Effector memory CD4-positive, alpha-beta T cell (primary cell): Measurements from ENCODE around the gene REEP3.

Experiments
- DNase-seq, 3 donors: peaks; one replicate each; pipeline ENCODE4 v3.0.0-alpha.2; 2020
- H3K27ac ChIP-seq: 2 replicates; pipeline ENCODE4 v1.7.0; 2013; ENCODE audit warnings: mild to moderate bottlenecking, low read length, moderate library complexity; ENCODE audit not compliant: insufficient read depth, poor library complexity, severe bottlenecking
- H3K27me3 ChIP-seq: replicated peaks from 2 replicates; pipeline ENCODE4 v1.7.0; 2013; ENCODE audit warnings: mild to moderate bottlenecking, low read length; ENCODE audit not compliant: insufficient read depth, control insufficient read depth, poor library complexity, severe bottlenecking
- H3K36me3 ChIP-seq: 2 replicates; pipeline ENCODE4 v1.7.0; 2013; ENCODE audit warnings: mild to moderate bottlenecking, low read length, moderate library complexity; ENCODE audit not compliant: control insufficient read depth, insufficient read depth
- H3K4me1 ChIP-seq: 2 replicates; pipeline ENCODE4 v1.7.0; 2013; ENCODE audit warnings: low read length, mild to moderate bottlenecking; ENCODE audit not compliant: control insufficient read depth, insufficient read depth, poor library complexity, severe bottlenecking
- H3K4me3 ChIP-seq: 2 replicates; pipeline ENCODE4 v1.7.0; 2013; ENCODE audit warnings: low read length, low read depth, mild to moderate bottlenecking; ENCODE audit not compliant: insufficient read depth, poor library complexity, severe bottlenecking
- H3K9me3 ChIP-seq: 2 replicates; pipeline ENCODE4 v1.7.0; 2013; ENCODE audit warnings: mild to moderate bottlenecking, low read length, moderate library complexity; ENCODE audit not compliant: control insufficient read depth

REEP3 gene

GRCh38 chr10:63542835-63543575 lies 21.8 kb downstream of the REEP3 start:
- Histone ChIP-seq H3K36me3 (no peaks in the 10 kb centered on the region), H3K27me3 (no peaks in the 10 kb centered on the region), H3K4me3 (no peak overlapping the region), H3K27ac (no peak overlapping the region), H3K4me1 (no peaks in the 10 kb centered on the region), H3K9me3 (no peaks in the 10 kb centered on the region)
- no peak for DNase-seq

- H3K27me3 ChIP-seq, result no peaks in the 10 kb centered on the region
- H3K9me3 ChIP-seq, result no peaks in the 10 kb centered on the region
- no peak for DNase-seq
- H3K4me1 ChIP-seq, result no peaks in the 10 kb centered on the region
- no peak overlapping the region for H3K4me3 ChIP-seq
- no peaks in the 10 kb centered on the region for H3K36me3 ChIP-seq
- no peak overlapping the region for H3K27ac ChIP-seq
Measured at GRCh38 chr10:63543576-63543962, 22.4 kb downstream of the REEP3 start.

DNA sequence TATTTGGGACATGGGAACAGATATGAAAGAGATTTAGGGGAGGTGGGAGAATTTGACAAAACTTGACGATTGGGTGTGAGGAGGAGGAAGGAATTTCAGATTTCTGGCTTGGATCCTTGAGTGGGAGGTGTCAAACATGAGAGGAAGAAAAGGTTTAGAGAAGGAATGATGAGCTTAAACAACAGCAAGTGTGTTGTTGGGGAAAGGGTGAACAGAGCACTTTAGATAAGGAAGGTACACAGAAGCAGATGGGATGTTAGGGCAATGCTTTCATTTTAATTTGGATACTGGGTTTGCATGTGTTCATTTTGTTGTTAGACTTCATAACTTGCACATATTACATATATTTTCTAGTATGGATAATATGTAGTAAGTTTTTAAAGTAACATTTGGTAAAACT lies 23.2 kb downstream of the REEP3 start:
- no peaks in the 10 kb centered on the region for H3K27me3 ChIP-seq
- H3K27ac ChIP-seq, result no peak overlapping the region
- no peaks in the 10 kb centered on the region for H3K4me1 ChIP-seq
- DNase-seq, result no peak
- no peaks in the 10 kb centered on the region for H3K36me3 ChIP-seq
- no peaks in the 10 kb centered on the region for H3K9me3 ChIP-seq
- H3K4me3 ChIP-seq, result no peak overlapping the region

DNA sequence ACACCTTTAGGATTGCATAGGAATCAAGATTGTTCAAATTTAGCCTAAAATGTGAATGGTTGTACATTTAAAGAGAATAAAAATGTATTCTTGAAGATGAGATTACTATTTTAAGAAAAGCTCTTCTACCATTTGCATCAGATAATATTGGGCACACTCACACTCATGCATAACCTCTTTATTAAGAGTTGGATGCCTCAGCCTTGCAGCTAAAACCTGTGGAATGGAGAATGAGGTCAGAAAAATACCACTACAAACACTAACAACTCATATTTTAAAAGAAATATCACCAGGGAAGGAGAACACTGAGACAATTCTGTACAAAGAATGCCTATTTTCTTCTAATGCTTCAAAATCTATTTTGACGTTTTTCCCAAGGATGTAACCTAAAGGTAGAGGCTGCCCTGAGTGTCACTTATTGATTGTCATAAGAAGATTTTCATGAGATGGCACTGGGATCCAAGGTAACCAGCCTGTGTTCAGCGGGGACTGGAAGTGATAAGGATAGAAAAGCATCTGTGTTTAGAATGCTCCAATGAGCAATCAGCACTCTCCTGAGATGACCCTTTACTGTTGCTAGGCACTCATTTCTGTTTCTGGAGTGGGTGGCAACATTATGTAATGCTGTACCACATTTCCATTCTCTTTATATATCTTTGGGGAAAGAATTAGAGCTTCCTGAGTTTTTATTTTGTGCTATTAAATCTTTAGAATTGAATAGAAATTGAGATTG lies 26.6 kb downstream of the REEP3 start:
- no peak overlapping the region for H3K27ac ChIP-seq
- H3K4me1 ChIP-seq, result no peaks in the 10 kb centered on the region
- no peak for DNase-seq
- no peak overlapping the region for H3K4me3 ChIP-seq
- H3K36me3 ChIP-seq, result no peaks in the 10 kb centered on the region
- no peaks in the 10 kb centered on the region for H3K27me3 ChIP-seq
- H3K9me3 ChIP-seq, result no peaks in the 10 kb centered on the region

DNA sequence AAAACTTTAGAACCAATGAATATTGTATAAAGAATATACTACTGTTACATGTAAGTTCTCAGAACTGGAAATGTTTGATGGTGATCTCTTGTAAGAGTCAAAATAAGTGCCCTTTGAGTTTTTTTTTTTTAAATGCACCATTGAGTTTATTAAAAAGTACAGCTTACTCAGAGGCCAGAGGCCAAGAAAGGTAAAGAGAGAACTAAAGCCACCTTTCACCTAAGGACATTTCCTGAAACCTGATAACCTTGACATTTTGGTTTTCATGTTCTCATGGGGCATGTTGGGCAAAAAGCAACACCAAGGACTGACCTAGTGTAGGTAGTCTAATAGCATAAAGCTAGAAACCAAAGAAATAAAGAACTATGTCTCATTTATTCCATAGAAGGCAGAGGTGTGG lies 27.7 kb downstream of the REEP3 start:
- no peaks in the 10 kb centered on the region for H3K4me1 ChIP-seq
- no peaks in the 10 kb centered on the region for H3K27me3 ChIP-seq
- no peaks in the 10 kb centered on the region for H3K9me3 ChIP-seq
- H3K27ac ChIP-seq, result no peak overlapping the region
- no peaks in the 10 kb centered on the region for H3K36me3 ChIP-seq
- H3K4me3 ChIP-seq, result no peak overlapping the region
- no peak for DNase-seq

- peaks cover 6% of the 10 kb centered on the region for H3K4me1 ChIP-seq
- no peak for DNase-seq
- no peaks in the 10 kb centered on the region for H3K36me3 ChIP-seq
- no peaks in the 10 kb centered on the region for H3K9me3 ChIP-seq
- no peaks in the 10 kb centered on the region for H3K27me3 ChIP-seq
- no peak overlapping the region for H3K27ac ChIP-seq
- no peak overlapping the region for H3K4me3 ChIP-seq
Measured at GRCh38 chr10:63549810-63550209, 28.6 kb downstream of the REEP3 start.

DNA sequence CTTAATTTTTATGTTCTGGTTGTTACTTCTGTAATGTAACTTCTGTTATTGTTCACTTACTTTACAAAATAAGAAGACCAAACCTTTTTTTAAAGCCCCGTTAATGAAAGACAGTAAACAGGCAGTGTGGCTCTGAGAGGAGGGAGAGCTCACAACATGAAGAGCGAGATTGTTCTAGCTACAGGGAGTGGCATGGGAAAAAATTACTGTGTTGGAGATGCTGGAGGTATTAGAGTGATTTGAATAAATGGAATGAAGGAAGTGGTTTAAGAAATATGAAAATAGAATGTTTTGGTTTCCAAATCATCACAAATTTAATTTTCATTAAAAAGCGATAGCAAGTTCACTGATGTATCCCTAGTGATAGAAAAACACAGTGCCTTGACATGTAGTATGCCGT lies 31.8 kb downstream of the REEP3 start:
- H3K27me3 ChIP-seq, result no peaks in the 10 kb centered on the region
- H3K27ac ChIP-seq, result no peak overlapping the region
- no peak for DNase-seq
- H3K9me3 ChIP-seq, result no peaks in the 10 kb centered on the region
- no peaks in the 10 kb centered on the region for H3K36me3 ChIP-seq
- peaks cover 6% of the 10 kb centered on the region for H3K4me1 ChIP-seq
- H3K4me3 ChIP-seq, result no peak overlapping the region

DNA sequence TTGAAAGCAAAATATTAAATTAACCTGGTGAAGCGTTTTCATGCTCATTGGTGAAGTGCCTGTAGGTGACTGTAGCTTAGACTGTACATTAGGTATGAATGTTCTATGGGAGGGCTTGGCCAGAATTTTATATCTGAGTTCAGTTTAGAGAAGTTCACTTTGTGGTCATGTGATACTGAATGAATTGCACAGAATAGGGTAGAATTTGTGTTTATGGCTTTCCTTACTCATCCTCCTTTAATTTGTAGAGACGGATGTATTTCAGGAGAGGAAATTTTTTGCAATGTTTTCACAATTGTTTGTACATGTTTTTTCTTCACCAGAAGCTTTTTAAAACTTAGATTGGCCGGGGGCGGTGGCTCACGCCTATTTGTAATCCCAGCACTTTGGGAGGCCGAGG lies 32.3 kb downstream of the REEP3 start:
- H3K36me3 ChIP-seq, result no peaks in the 10 kb centered on the region
- no peak overlapping the region for H3K27ac ChIP-seq
- H3K27me3 ChIP-seq, result no peaks in the 10 kb centered on the region
- no peak for DNase-seq
- no peaks in the 10 kb centered on the region for H3K9me3 ChIP-seq
- peaks cover 6% of the 10 kb centered on the region for H3K4me1 ChIP-seq
- no peak overlapping the region for H3K4me3 ChIP-seq

DNA sequence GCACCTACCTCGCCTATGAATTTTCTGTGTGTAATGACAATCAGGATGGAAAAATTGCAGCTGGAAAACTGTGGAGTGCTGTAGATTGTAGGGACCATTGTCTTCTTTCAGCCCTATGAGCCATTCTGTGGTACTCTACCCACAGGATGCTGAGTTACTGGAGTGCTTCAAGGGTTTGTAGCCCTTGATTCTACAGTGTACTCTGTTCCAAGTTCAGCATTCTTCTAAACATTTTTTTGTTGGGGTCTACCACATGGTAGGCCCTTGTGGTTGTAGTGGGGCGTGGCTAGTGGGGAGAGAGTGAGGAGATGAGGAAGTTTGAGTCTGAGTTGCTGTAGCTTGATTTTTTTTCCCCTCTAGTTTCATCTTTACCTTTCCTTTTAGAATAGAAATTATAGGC lies 33.5 kb downstream of the REEP3 start:
- peak in 2 of 3 donors; percentile 13 to 18 for DNase-seq
- Histone ChIP-seq H3K27ac (no peak overlapping the region), H3K9me3 (no peaks in the 10 kb centered on the region), H3K36me3 (no peaks in the 10 kb centered on the region), H3K4me3 (no peak overlapping the region), H3K27me3 (no peaks in the 10 kb centered on the region), H3K4me1 (peaks cover 6% of the 10 kb centered on the region)

DNA sequence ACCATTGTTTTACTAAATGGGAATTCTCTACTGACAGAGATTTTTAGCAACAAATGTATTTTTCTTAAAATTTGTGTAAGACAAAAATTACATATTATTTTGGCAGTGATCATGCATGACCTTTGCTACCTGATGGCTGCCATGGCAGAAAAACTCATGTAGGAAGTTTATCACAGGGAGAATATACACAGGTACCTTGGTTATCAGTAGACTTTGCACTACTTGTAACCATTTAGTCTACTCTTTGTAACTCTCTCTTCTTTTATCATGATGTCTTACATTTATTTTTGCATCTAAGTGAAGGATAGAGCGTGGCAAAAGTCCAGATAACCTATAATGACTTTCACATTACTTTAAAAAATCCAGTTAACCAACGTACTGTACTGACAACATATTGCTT lies 34.1 kb downstream of the REEP3 start:
- Histone ChIP-seq H3K27ac (no peak overlapping the region), H3K27me3 (no peaks in the 10 kb centered on the region), H3K4me1 (peaks cover 6% of the 10 kb centered on the region), H3K36me3 (no peaks in the 10 kb centered on the region), H3K4me3 (no peak overlapping the region), H3K9me3 (no peaks in the 10 kb centered on the region)
- DNase-seq, result no peak
